Measurements from ENCODE around the gene LY9.

Gene LY9, protein sequence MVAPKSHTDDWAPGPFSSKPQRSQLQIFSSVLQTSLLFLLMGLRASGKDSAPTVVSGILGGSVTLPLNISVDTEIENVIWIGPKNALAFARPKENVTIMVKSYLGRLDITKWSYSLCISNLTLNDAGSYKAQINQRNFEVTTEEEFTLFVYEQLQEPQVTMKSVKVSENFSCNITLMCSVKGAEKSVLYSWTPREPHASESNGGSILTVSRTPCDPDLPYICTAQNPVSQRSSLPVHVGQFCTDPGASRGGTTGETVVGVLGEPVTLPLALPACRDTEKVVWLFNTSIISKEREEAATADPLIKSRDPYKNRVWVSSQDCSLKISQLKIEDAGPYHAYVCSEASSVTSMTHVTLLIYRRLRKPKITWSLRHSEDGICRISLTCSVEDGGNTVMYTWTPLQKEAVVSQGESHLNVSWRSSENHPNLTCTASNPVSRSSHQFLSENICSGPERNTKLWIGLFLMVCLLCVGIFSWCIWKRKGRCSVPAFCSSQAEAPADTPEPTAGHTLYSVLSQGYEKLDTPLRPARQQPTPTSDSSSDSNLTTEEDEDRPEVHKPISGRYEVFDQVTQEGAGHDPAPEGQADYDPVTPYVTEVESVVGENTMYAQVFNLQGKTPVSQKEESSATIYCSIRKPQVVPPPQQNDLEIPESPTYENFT

DNA sequence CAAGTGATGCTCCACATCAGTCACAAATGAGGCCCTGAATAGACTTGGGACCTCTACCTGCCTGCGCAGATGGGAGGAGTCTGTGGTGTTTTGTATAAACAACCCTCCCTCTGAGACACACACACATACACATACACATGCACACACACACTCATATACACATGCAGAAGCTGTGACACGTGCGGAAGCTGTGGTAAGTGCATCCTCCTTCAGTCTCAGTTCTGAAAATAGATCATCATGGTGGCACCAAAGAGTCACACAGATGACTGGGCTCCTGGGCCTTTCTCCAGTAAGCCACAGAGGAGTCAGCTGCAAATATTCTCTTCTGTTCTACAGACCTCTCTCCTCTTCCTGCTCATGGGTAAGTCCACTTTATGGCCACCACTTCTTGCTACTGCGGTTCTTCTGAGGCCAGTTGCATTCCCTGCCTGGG is at the start of gene LY9:
TSS of gene LY9 (plus strand) at position 224 of the 433 bp plus-strand sequence. CDS start at position 238, 14 bp downstream.
- DNase-seq (ENCODE audit: low read depth): peak; percentile 67

DNA sequence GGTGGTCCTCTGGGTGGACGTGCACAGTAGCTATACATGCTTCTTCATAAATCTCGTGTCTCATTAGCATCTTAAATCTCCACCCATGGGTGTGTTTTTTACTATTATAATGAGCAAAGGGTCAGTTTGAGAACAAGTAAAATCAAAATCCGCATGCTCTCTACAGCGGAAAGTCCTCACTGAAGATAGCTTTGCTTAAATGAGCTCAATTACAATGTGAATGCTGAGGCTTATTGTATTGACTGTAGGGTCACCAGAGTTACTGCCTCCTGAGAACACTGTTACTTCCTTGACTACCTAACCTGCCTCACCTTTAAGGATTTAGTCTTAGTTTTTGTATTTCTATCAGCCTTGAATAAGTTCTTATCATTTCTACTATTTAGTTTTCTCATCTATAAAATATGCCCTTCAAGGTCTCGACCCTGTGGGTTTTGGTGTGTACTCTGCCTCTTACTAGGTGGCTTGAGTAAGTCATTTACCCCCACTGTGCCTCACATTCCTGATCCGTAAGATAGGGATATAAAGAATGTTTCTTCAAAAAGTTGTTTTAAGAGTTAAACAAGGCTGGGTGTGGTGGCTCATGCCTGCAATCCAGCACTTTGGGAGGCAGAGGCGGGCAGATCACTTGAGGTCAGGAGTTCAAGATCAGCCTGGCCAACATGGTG is 49.0 kb upstream of the LY9 start:
- no peak for DNase-seq (ENCODE audit: low read depth)

DNA sequence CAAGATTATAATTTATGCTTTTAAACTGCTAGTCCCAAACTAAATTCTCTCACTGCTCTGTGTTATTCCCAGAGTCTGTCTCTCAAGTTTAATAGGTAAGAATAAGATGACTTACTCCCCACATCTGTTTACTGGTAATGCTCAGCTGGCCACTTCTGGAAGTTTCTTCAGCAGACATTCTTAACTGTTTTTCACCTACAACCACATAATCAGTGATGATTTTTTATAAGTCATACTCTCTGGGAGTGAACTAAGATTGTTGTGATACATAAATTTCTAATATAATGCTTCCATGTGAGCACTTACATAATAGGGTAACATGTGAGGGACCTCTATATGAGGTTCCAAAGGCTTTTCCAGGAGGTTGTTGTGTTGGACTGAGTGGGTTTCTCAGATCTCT is 48.3 kb upstream of the LY9 start:
- DNase-seq (ENCODE audit: low read depth): no peak

DNA sequence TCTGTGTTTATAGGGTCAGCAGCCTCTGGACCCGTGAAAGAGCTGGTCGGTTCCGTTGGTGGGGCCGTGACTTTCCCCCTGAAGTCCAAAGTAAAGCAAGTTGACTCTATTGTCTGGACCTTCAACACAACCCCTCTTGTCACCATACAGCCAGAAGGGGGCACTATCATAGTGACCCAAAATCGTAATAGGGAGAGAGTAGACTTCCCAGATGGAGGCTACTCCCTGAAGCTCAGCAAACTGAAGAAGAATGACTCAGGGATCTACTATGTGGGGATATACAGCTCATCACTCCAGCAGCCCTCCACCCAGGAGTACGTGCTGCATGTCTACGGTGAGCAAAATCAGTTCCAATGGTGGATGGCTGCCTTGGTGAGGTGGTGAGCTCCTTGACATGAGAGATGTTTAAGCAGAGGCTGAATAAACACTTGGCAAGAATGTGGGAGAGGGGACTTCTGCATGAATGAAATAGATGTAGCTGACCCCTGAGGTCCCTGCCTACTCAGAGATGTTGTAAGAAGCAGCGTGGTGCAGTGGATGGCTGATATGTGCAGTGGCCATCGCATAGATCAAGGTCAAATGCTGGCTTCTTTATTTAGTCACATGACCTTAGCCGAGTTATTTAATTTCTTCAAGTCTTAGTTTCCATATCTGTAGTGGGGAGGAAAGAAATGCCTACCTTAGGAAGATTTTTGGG is 47.6 kb upstream of the LY9 start:
- DNase-seq (ENCODE audit: low read depth): no peak

DNA sequence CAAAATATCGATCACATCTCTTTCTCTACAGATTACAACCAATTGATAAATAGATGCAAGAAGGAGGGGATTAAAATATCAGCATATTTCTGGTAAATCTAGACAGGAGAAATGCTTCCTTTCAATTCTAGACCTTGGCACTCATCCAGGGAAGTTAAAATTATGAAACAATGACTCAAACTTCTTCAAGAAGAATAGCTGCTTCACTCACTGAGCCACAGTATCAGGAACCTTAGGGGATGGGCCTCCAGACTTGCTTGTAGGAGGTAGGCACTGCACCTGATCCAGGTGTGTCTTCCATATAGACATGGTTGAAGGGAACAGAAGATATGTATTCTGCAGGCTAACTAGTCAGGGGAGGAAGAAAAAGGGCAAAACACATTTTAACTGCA is 47.1 kb upstream of the LY9 start:
- DNase-seq (ENCODE audit: low read depth): no peak

DNA sequence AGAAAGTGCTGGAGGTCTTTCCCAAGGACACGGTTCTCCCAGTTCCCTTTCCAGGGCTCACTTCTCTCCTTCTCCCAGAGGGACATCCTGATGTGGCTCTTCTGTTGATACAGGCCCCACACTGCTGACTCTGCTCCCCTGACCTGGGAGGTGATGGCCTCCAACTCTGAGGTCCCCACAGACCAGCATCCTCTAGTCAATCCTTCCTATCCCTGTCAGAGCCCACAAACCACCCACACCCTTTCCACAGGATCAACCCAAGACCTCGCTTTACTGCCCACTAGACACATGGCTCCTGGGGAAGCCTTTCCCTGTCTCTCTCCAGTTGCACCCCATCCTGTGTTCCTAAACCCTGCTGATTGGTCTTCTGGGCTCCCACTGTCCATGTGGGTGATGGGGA is 45.4 kb upstream of the LY9 start:
- no peak for DNase-seq (ENCODE audit: low read depth)

DNA sequence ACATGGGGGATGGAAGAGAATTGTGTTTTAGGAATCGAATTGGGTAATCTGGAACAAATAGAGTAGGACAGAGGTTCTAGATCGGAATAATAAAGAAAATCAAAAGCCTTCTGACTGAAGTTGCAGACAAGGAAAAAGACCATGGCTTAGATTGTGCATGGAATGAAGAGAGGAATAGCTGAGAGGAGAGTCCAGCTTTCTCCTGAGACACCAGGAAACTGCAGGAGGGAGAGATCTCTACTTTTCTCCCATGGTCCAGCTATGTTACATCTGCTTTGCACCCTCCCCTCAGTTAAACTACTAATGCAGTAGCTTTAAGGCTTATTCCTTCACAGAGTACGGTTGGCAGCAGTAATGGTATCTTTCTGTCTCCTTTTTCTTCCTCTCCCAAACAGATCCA is 43.6 kb upstream of the LY9 start:
- no peak for DNase-seq (ENCODE audit: low read depth)

DNA sequence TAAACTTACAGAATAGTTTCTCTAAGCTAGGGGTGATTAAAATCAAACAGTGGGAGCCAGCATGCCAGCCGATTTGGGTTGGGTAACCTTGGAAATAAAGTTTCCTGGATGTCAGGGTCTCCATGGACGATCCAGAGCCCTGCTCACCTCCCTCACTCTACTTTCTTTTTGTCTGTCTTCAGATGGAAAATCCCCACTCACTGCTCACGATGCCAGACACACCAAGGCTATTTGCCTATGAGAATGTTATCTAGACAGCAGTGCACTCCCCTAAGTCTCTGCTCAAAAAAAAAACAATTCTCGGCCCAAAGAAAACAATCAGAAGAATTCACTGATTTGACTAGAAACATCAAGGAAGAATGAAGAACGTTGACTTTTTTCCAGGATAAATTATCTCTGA is 43.0 kb upstream of the LY9 start:
- no peak for DNase-seq (ENCODE audit: low read depth)

DNA sequence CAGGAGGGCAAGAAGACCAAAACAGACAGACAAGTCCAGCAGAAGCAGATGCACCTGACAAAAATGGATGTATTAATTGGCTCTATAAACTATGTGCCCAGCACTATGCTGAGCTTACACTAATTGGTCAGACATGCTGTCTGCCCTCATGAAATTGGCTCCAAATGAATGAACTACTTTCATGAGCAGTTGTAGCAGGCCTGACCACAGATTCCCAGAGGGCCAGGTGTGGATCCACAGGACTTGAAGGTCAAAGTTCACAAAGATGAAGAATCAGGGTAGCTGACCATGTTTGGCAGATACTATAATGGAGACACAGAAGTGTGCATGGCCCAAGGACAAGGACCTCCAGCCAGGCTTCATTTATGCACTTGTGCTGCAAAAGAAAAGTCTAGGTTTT is 42.4 kb upstream of the LY9 start:
- DNase-seq (ENCODE audit: low read depth): no peak

DNA sequence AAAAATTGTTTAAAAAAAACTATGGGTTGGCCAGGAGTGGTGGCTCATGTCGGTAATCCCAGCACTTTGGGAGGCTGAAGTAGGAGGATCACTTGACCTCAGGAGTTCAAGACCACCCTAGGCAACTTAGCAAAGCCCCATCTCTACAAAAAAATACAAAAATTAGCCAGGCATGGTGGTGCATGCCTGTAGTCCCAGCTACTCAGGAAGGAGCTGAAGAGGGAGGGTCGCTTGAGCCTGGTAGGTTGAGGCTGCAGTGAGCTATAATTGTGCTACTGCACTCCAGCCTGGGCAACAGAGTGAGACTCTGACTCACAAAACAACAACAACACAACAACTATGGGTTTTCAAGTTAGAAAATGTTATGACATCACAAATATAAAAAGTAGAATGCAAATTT is 40.5 kb upstream of the LY9 start:
- no peak for DNase-seq (ENCODE audit: low read depth)

DNA sequence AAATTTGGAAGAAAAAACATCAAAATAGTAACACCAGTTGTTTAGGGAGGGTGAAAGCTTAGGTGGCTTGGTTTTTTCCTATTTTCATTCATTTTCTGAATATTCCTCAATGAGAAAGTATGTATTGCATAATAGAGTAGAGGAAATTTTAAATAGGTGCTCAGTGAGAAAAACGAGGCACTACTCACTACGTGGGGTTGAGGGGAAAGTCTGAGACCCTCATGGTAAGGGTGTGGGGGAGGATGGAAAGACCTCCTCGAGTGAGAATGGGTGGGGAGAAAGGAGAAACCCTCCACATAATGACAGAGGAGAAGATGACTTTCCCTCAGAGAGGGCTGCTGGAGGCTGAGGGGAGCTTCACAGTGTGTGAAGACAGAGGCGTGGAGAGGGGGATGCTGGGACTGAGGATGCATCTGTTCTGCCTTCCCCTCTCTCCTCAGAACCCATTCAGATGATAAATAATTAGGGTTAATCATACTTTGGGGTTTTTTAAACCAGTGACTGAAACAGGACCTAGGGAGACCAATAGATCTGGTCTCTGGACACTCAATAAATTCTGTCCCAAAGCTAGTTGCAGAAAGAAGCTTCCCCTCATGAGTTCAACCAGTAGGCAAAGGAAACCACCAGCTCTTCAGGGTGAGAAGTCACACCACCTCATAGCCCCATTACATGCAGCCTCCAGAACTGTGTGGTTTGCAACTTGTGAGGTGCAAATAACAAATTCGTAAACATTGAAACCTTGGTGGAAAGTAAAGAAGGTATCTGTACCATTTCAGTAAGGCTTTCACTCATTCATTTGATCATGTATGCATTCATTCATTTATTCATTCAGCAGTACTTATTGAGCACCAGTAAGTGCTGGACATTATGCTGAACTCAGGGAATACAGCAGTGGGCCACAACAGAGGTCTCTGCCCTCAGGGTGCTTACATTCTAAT is 39.8 kb upstream of the LY9 start:
- DNase-seq (ENCODE audit: low read depth): no peak

DNA sequence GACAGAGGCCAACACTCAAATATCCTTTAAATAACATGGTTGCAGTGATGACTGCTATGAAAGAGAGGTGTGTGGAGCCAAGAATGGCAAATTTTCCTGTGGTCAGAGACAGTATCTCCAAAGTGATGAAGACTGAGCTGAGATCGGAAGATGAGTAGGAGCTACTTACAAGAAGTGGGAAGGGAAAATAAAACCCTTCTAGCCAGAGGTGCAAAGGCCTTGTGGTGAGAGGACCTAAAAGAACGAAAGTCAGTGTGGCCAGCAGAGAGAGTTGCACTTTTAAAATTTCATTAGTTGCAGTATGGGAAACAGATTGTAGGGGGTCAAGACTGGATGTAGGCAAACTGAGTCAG is 39.1 kb upstream of the LY9 start:
- no peak for DNase-seq (ENCODE audit: low read depth)

DNA sequence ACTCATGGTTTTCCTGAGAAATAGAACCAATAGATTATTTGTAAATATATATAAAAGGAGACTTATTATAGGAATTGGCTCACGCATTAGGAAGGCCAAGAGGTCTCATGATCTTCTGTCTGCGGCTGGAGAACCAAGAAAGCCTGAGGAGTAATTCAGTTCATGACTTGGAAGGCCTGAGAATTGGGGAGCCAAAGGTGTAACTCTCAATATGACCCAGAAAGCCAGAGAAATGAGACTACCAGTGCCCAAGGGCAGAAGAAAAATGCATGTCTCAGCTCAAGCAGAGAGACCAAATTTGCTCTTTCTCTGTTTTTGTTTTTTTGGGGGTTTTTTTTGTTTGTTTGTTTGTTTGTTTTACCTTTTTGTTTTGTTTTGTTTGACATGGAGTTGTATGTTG is 37.5 kb upstream of the LY9 start:
- DNase-seq (ENCODE audit: low read depth): no peak

DNA sequence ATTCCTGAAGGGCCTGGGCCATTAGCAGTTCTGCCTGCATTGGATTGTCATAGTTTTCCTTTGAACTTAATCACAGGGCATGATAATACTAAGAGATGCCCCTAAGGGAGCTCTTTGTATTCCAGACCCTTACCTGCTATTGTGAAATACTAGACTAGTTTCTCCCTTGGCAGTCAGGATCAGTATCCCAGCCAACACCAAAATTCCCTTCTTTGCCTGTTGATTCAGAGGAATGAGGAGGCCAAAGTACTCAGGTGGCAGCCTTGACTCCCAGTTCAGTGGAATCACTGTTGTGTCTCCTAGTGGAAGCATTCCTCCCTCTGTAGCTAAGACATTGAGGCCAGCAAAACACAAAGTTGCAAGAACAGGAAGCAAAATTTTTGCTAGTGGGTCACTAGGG is 36.2 kb upstream of the LY9 start:
- no peak for DNase-seq (ENCODE audit: low read depth)

DNA sequence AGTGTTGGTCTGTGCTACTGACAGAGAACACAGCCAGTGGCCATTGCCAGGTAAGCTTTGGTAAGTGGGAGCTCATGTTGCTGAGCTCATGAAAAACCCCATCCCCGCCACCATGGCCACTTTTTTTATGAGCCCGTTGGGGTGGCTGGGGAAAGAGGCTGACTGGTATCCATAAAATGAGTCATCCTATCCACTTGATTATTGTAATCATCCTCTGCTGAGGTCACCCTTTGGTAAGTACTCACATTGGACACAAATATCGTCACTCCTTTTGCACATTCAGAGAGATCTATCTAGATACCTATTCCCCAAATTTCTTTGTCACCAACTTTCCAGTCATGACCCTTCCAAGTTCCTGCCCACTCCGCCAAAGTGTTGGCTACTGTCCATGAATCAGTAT is 34.9 kb upstream of the LY9 start:
- no peak for DNase-seq (ENCODE audit: low read depth)

DNA sequence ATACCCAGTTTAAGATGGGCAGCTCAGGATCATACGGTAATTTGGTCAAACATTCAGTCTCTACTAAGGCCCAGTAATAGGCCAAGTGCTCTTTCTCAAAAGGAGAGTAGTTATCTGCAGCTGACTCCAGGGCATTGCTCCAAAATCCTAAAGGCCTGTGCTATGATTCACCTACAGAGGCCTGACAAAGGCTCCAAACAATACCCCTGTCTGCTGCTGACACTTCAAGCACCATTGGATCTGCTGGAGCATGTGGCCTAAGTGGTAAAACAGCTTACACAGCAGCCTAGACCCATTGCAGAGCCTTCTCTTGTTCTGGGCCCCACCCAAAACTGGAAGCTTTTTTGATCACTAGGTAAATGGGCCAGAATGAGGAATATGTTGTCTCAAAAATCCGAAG is 34.1 kb upstream of the LY9 start:
- DNase-seq (ENCODE audit: low read depth): no peak

DNA sequence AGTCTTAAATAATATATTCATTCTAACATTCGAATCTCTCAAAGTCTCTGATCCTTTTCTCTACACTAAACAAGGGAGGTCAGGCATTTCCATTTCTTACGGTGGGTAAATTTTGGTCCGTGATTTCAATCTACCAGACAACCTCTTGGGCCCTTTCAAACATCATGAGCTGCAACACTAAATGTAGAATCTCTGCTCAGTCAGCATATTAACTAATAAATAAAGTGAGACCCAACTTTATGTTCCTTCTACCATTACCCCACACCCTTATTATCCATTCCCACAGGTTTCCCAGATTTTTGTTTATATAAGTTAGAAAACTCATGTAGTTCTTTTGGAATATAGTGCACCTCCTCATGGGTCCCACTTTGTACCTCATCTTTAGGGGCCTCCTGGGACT is 32.0 kb upstream of the LY9 start:
- DNase-seq (ENCODE audit: low read depth): no peak

DNA sequence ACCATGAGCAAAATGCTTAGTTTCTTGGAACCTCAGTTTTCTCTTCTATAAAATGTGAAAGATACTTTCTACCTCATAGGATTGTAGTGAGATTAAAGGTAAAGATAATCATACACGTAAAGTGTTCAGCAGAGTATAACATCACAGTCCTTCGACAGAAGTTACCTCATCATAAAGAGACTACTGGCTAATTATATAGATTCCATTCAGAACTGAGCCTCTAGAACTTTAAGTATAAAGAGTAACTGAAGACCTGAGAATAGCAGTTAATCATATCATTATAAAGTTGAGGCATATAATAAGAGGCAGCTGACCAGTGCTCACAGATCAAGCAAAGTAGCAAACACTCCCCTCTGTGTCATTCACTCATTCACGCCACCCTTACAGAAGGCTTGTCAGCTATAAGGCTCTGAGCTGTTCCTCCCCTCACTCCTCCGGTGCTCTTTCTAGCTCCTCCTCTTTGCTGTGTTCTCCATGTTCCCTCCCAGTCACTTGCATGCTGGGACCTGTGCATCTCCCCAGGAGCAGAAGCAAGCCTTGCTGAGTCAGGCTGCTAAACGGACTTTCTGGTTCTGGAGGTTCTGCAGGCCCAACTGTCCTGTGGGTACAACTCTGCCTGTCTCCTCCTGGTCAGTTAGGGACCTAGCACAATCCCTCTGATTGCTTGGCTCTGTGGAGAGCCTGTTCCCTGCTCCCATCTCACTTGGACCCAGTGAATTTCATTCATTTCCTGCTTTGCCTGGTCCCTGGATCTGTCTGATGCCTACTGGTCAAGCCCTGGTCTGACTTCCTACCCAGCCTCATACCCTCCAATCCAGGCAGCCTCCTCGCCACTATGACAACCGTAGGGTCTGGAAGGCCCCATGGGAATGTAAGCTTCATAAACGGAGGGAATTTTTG is 28.3 kb upstream of the LY9 start:
- no peak for DNase-seq (ENCODE audit: low read depth)

DNA sequence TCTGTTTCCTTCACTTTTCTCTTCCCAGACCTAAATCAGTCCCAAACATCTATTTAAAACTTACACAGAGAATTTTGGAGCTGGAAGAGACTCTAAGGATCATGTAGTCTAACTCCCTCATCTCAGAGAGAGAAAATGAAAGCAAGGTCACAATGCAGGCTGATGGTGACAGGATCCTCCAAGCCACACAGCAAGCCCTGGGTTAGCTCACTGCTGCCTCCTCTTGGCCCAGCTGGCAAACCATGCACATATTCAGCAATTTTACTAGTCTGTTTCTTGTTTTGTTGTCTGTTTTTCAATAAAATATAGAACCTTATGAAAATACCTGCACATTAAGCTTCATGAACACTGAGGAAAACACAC is 27.7 kb upstream of the LY9 start:
- DNase-seq (ENCODE audit: low read depth): peak; percentile 72

DNA sequence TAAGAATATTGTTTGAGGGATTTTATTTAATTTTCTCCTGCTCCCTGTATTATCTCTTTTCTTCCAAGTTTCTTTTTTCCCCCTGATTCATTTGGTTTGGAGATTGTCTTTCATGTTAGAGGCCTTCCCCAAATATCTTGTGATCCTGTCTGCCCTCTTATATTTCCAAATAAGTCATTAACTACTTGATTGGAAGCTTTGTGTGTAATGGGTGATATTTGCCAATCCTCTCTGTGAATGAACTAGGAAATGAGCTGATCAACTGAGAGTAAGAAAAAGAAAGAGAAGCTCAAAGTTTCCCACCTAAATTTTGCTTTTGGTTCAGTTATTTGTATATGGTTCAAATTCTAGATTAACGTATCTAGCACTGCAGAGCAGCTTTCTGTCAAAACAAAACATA is 23.6 kb upstream of the LY9 start:
- DNase-seq (ENCODE audit: low read depth): no peak

DNA sequence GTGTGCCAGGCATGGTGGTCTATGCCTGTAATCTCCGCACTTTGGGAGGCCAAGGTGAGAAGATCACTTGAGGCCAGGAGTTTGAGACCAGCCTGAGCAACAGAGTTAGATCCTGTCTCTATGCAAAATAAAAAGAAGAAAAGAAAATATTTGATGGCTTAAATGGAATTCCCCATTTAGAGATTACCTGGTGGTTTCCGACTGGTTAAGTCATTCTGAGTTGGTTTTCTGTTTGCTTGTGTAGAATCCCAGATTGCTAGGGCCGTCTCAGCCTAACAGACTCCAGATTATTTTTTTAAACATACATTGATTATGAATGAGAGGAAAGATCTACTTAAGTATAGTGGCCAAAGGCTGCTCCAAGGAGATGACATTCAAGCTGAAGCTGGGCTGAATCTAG is 22.9 kb upstream of the LY9 start:
- no peak for DNase-seq (ENCODE audit: low read depth)

Data from activated T-helper 9 cell treated with anti-CD3 and anti-CD28 coated beads, Interleukin-2, amount 50 U/mL, for 16 hours (primary cell).